Ascending aorta (tissue), 2 donors: ENCODE measurements around the gene RPIA. TPM values are rescaled to one million over a fixed set of nuclear protein-coding genes. Genes with fewer than 3 reads are reported as not detected.
"Not testable (repeated sequence)": the region's sequence is repeated elsewhere in the genome, so short reads cannot be mapped to it uniquely, and the experiment has no call there.

Experiments used
- DNase-seq, 2 donors: peaks; one replicate each; pipeline ENCODE4 v3.0.0-alpha.2; 2019; ENCODE audit warnings: low spot score in 2 of 2
- H3K27ac ChIP-seq, 2 donors: fragments of 200-600 bp; sonication (generic); one replicate each; pipeline ENCODE4 v1.5.1; 2016 to 2017; ENCODE audit warnings: mild to moderate bottlenecking in 1 of 2
- H3K27me3 ChIP-seq: fragments of 200-600 bp; sonication (generic); one replicate; pipeline ENCODE4 v1.5.1; 2017
- H3K36me3 ChIP-seq, 2 donors: fragments of 200-600 bp; sonication (generic); one replicate each; pipeline ENCODE4 v1.5.1; 2016
- H3K4me1 ChIP-seq, 2 donors: fragments of 200-600 bp; sonication (generic); one replicate each; pipeline ENCODE4 v1.5.1; 2016 to 2017; ENCODE audit warnings: mild to moderate bottlenecking in 1 of 2
- H3K4me3 ChIP-seq, 2 donors: fragments of 200-600 bp; sonication (generic); one replicate each; pipeline ENCODE4 v1.5.1; 2016 to 2017; ENCODE audit warnings: mild to moderate bottlenecking in 1 of 2
- H3K9me3 ChIP-seq, 2 donors: fragments of 200-600 bp; sonication (generic); one replicate each; pipeline ENCODE4 v1.5.1; 2016
- CTCF ChIP-seq, 3 experiments: fragments of 200-600 bp in 2 of 3; fragments of 450-650 bp in 1 of 3; sonication (generic) in 2 of 3; IDR thresholded peaks; one replicate each; pipeline ENCODE4 v1.5.1; 2016 to 2019; ENCODE audit warnings: antibody characterized with exemption in 3 of 3, mild to moderate bottlenecking in 1 of 3, moderate library complexity in 1 of 3
- intact Hi-C: fragments of 100-400 bp; cut with DNase I; formaldehyde crosslinking; loops from one replicate; pipeline ENCODE4 v1.15.1; 2023
- total RNA-seq: library from RNA; depleted of rRNA; stranded (reverse); fragments of >200 nt; gene quantifications from one replicate; pipeline ENCODE4 v1.1.0, GENCODE V29; 2016

The RPIA gene
- total RNA-seq, 1 donor from 2014 or later = 4.4 TPM

DNA sequence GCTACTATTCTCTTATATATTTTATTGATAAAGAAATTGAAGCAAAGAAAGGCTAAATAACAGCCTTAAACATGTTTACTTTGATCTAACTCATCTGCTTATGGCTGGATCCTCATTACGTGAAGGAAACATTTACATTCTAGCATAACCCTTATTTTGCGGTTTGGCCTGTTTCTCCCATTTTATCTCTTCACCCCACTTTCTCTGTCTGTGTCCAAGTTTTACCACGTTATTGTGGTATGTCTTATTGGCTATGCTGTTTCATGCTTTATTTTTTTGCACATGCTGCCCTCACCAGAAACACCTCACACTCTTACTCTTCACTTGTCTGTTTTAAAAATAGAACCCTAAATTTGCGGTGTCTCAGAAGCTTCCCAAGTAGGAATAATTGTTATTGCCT, 78.5 kb downstream of the RPIA start:
- no peaks in the 10 kb centered on the region for H3K4me1 ChIP-seq
- no peak overlapping the region for H3K27ac ChIP-seq
- H3K27me3 ChIP-seq = peaks cover under 1% of the 10 kb centered on the region
- H3K4me3 ChIP-seq = no peak overlapping the region
- H3K9me3 ChIP-seq = no peaks in the 10 kb centered on the region
- H3K36me3 ChIP-seq = no peaks in the 10 kb centered on the region
- intact Hi-C loops = no loop called here
- TF ChIP-seq CTCF (IDR thresholded peaks at IDR 0.05) = no peak
- no peak for DNase-seq

DNA sequence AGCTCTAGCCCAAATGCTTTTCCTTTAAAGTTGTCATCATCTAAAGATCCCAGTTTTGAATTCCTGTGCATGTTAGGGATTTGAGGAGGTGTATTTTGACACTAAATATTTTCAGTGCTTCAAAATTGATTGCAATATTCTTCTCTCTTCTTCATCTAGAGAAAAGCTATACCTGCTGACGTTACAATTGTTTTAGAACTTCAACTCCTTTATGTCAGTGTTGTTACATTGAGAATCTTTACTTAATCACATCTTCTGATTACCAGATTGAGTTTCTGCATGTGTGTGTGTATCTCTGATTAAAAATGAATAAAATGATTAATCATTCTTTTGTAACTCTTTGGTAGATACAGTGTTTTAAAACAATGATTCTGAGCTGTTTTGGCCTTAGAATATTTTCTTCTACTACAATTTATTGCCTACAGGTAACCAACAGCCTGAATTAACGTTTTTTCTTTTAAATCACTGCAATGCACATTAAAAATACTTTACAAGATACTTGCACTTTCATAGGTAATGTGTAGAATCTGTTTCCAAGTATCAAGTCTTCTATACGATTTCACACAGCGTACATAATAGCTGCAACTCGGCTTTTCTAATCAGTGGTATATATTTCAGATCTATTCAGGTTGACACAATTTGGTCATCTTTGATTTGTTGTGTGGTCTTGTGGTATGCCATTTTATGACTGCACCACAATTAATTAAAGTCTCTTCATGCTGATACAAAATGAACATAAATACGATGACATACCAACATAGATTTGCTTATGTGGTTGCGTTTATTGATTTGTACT, 82.0 kb downstream of the RPIA start:
- H3K36me3 ChIP-seq, H3K4me3 ChIP-seq, intact Hi-C loops, H3K9me3 ChIP-seq, H3K4me1 ChIP-seq, DNase-seq, H3K27me3 ChIP-seq, H3K27ac ChIP-seq: not testable (repeated sequence)

DNA sequence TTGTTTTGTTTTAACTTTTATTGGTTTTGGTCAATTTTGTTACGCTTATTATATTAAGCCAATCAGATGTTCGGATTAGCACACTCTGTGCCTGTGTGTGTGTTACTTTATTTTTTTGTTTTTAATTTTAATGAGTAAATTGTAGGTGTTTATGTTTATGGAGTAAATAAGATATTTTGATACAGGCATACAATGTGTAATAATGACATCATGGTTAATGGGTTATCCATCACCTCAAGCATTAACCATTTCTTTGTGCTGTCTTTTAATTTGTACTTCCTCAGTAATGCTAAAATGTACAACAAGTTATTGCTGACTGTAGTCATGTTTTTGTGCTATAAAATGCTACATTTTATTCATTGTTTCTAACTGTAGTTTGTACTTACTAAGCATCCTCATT, 97.7 kb downstream of the RPIA start:
- H3K4me3 ChIP-seq, H3K36me3 ChIP-seq, DNase-seq: not testable (repeated sequence)

GRCh38 chr2:88795932-88796331, 104.5 kb downstream of the RPIA start:
- intact Hi-C loops, H3K27ac ChIP-seq, H3K4me1 ChIP-seq, H3K27me3 ChIP-seq, DNase-seq, H3K9me3 ChIP-seq, H3K4me3 ChIP-seq, H3K36me3 ChIP-seq: not testable (repeated sequence)

More for the DNA sequence above, 97.7 kb downstream of the RPIA start:
- H3K4me1 ChIP-seq, H3K9me3 ChIP-seq, H3K27me3 ChIP-seq, intact Hi-C loops, H3K27ac ChIP-seq: not testable (repeated sequence)

- H3K4me3 ChIP-seq, H3K27me3 ChIP-seq, DNase-seq, H3K36me3 ChIP-seq, intact Hi-C loops, H3K4me1 ChIP-seq, H3K27ac ChIP-seq, H3K9me3 ChIP-seq: not testable (repeated sequence)
Observed at GRCh38 chr2:88796523-88796922, 105.0 kb downstream of the RPIA start.

DNA sequence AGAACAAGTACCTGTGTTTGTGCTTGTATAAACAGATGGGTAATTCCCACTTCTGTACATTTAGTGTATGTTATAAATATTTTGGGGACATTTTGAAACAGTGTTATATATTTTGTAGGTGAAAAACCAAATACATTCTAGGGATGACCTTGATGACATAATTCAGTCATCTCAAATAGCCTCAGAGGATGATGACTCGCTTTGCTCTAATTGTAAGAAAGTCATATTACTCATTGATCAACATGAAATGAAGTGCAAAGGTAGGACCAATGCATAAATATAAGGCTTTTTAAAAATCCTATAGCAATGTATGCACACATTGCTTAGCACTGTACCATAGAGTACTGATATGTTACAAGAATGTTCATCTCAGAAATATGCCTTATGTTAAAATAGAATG, 105.7 kb downstream of the RPIA start:
- H3K4me3 ChIP-seq, intact Hi-C loops, H3K27me3 ChIP-seq, H3K27ac ChIP-seq, H3K4me1 ChIP-seq, H3K9me3 ChIP-seq, DNase-seq, H3K36me3 ChIP-seq: not testable (repeated sequence)

Other genes starting within 250 kb of the RPIA start
- not detected for gene FOXI3, start 239.0 kb upstream of the RPIA start, total RNA-seq
- gene EIF2AK3, start 64.2 kb upstream of the RPIA start, total RNA-seq = 6.5 TPM